Measurements from ENCODE around the gene LYL1.

Gene LYL1

DNA sequence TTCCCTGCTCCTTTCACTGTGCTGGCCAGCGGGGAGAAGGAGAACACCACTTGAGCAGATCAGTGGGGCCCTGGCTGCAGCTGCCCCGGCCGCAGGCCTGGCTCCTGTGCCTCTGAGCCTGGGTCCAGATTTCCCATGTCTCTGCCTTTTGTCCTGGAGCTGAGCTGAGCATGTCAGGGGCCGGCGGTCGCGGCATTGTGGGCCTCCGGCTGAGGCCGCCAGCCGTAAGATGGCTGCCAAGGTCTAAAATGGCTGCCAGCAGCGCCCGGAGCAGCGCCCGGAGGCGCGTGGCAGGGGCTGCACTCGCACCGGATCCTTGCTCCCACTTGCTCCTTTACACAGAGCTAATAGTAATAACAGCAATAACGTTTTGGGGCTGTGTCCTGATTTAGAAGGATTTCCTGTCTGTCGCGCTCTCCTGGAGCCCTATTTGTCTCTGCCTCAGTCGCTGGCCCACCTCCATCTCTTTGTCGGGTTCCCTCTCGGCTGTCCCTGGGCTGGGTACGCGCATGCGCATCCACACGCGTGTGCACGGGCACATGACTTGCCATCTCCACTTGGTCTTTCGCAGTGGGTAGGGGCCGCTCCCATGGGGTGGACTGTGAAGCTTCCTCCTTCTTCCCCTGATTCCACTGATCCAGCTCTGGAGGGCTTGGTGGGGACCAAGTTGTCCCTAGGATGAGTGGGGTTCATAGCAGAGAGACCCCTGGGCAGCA is 32.1 kb downstream of the LYL1 start:
- H3K27me3 ChIP-seq (ENCODE audit: insufficient read depth, poor library complexity, severe bottlenecking) = no peaks in the 10 kb centered on the region
- no peak overlapping the region for H3K4me3 ChIP-seq (replicated peaks; ENCODE audit: insufficient read depth, low read length)
- TF ChIP-seq, protein P1, sequence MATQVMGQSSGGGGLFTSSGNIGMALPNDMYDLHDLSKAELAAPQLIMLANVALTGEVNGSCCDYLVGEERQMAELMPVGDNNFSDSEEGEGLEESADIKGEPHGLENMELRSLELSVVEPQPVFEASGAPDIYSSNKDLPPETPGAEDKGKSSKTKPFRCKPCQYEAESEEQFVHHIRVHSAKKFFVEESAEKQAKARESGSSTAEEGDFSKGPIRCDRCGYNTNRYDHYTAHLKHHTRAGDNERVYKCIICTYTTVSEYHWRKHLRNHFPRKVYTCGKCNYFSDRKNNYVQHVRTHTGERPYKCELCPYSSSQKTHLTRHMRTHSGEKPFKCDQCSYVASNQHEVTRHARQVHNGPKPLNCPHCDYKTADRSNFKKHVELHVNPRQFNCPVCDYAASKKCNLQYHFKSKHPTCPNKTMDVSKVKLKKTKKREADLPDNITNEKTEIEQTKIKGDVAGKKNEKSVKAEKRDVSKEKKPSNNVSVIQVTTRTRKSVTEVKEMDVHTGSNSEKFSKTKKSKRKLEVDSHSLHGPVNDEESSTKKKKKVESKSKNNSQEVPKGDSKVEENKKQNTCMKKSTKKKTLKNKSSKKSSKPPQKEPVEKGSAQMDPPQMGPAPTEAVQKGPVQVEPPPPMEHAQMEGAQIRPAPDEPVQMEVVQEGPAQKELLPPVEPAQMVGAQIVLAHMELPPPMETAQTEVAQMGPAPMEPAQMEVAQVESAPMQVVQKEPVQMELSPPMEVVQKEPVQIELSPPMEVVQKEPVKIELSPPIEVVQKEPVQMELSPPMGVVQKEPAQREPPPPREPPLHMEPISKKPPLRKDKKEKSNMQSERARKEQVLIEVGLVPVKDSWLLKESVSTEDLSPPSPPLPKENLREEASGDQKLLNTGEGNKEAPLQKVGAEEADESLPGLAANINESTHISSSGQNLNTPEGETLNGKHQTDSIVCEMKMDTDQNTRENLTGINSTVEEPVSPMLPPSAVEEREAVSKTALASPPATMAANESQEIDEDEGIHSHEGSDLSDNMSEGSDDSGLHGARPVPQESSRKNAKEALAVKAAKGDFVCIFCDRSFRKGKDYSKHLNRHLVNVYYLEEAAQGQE (IDR thresholded peaks at IDR 0.05; ENCODE audit: insufficient replicate concordance, low read depth) = no peak
- TF ChIP-seq GABPA (IDR thresholded peaks at IDR 0.05; ENCODE audit: low read depth) (no peak), SPI1 (IDR thresholded peaks at IDR 0.05; ENCODE audit: borderline replicate concordance, low read depth) (no peak)
- H3K27ac ChIP-seq (replicated peaks) = no peak overlapping the region
- no peak for DNase-seq (ENCODE audit: low read depth in 1 of 2, low spot score in 1 of 2)

DNA sequence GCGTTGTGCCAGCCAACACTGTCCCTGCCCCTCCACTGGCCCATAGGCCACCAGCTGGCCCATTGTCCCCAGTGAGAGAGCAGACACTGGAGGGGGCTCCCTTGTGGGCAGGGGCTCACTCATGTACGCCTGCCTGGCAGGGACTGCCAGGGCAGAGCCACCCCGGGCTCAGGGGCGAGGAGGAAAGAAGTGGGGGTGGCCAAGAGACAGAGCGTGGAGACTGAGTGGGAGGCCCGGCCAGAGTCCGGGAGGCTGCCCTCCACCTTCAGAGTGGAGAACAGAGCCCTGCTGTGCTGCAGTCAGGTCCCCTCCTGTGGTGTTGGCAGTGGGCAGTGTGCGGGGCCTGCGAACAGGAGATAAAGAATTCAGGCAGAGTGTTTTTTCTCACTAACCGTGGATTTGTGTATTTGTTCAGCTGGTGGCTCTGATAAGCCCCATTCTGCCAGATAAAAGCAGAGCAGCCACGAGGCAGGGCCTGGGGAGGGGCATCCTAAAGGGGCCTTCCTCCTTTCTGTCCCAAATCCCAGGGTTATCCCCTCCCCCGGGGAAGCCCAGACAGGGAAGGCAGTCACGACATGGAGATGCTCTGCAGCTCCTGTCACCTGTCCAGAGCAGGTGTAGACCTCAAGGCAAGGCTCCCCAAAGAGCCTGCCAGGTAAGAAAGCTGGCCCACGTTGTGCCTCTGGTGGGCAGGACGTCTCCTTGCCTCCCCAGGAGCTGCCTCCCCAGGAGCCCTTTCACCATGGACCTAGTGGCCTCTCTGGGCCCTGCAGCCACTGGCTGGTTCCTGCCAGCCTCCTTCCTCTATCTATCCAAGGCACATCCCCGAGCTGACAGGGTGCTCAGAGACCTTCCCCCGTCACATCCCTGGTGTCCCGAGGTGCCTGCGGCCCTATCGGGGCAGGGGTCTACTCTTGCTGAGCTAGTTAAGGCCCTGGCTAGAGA is 33.0 kb downstream of the LYL1 start:
- Histone ChIP-seq H3K4me3 (replicated peaks; ENCODE audit: insufficient read depth, low read length) (no peak overlapping the region), H3K27ac (replicated peaks) (no peak overlapping the region), H3K27me3 (ENCODE audit: insufficient read depth, poor library complexity, severe bottlenecking) (no peaks in the 10 kb centered on the region)
- DNase-seq (ENCODE audit: low read depth in 1 of 2, low spot score in 1 of 2) = no peak
- TF ChIP-seq, protein P1 (IDR thresholded peaks at IDR 0.05; ENCODE audit: insufficient replicate concordance, low read depth) = no peak
- TF ChIP-seq POLR2AphosphoS5 (IDR thresholded peaks at IDR 0.05; ENCODE audit: low read depth) (no peak), GABPA (IDR thresholded peaks at IDR 0.05; ENCODE audit: low read depth) (no peak), SPI1 (IDR thresholded peaks at IDR 0.05; ENCODE audit: borderline replicate concordance, low read depth) (no peak)
- TF ChIP-seq, protein P2, sequence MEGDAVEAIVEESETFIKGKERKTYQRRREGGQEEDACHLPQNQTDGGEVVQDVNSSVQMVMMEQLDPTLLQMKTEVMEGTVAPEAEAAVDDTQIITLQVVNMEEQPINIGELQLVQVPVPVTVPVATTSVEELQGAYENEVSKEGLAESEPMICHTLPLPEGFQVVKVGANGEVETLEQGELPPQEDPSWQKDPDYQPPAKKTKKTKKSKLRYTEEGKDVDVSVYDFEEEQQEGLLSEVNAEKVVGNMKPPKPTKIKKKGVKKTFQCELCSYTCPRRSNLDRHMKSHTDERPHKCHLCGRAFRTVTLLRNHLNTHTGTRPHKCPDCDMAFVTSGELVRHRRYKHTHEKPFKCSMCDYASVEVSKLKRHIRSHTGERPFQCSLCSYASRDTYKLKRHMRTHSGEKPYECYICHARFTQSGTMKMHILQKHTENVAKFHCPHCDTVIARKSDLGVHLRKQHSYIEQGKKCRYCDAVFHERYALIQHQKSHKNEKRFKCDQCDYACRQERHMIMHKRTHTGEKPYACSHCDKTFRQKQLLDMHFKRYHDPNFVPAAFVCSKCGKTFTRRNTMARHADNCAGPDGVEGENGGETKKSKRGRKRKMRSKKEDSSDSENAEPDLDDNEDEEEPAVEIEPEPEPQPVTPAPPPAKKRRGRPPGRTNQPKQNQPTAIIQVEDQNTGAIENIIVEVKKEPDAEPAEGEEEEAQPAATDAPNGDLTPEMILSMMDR (IDR thresholded peaks at IDR 0.05; ENCODE audit: insufficient read depth, low read length) = no peak

DNA sequence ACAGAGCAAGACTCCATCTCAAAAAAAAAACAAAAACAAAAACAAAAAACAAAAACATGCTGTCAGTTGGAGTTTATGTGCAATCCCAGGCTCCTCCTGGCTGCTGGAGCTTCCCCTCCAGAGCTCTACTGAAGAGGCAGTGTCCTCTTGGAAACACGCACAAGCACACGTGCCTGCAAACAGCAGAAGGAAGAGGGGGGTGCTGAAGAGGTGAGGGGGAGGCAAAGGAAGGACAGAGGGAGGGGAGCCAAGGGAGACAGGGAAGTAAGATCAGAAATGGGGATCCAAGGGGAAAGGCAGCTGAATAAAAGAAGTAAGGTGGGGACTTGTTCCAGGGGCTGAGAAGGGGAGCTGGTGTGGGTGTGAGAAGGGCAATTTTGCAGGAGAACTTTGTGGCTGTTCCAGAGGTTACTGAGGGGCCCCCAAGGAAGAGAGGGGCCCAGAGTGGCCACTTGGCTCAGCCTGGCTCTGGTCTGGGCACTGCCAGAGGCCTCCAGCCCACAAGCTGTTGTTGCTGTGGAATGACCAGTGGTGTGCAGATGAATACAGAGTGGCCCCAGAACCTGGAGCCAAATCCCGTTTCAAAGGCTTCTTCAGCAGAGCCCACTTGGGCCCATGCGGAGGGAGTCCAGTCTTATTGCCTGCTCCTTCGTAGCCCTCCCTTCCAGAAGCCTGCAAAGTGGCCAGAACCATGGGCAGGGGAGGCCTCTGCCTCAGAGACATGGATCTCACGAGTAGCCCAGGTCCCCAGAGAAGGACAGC is 34.4 kb downstream of the LYL1 start:
- no peak for TF ChIP-seq POLR2AphosphoS5 (IDR thresholded peaks at IDR 0.05; ENCODE audit: low read depth)
- TF ChIP-seq, protein P2 (IDR thresholded peaks at IDR 0.05; ENCODE audit: insufficient read depth, low read length) = no peak
- no peak for TF ChIP-seq SPI1 (IDR thresholded peaks at IDR 0.05; ENCODE audit: borderline replicate concordance, low read depth)
- no peak for TF ChIP-seq GABPA (IDR thresholded peaks at IDR 0.05; ENCODE audit: low read depth)
- TF ChIP-seq, protein P1 (IDR thresholded peaks at IDR 0.05; ENCODE audit: insufficient replicate concordance, low read depth) = no peak
- H3K27me3 ChIP-seq (ENCODE audit: insufficient read depth, poor library complexity, severe bottlenecking) = no peaks in the 10 kb centered on the region
- no peak for DNase-seq (ENCODE audit: low read depth in 1 of 2, low spot score in 1 of 2)
- no peak overlapping the region for H3K27ac ChIP-seq (replicated peaks)
- H3K4me3 ChIP-seq (replicated peaks; ENCODE audit: insufficient read depth, low read length) = no peak overlapping the region

All from HL-60 (cell line).